Measurements from ENCODE around the gene MAD2L1BP. TPM values are rescaled to one million over a fixed set of nuclear protein-coding genes. Genes with fewer than 3 reads are reported as not detected.
A peak's percentile ranks its signal among the peaks of the same experiment; 100 is the strongest.

MAD2L1BP gene
- total RNA-seq, 3 donors from 2014 or later, result 25.7 to 51.4 (median 41.4) TPM

DNA sequence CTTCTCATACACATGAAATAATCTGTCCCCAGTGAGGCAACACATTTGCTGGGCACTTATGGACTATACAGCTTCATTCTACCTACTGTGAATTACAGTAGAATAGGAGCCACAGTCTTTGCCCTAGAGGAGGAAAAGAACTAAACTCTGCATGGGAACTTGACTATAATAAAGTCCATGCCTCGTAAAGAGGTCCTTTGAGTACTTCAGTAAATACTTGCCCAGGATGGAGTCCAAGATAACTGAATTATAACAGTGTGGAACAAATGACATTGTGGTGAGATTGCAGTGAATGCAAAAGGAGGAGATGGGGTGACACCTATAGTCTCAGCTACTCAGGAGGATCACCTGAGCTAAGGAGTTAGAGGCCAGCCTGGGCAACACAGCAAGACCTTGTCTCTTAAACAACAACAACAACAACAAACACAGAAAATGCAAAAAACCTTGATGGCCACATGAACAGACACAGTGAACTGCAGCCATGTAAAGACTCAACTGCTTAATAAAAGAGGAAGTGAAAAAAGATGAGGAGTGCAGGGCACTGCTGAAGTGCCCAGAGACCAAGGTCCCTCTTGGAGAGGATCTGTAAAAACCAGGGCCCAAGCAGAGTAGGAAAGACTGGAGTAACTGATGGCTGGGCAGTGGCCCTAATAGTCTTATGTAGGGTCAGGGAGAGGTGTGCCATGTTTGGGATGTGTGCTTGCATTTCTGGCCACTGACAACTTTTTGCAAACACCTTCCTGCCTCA lies 48.2 kb downstream of the MAD2L1BP start:
- intact Hi-C loops (cut with DNase I, micrococcal nuclease), result no loop called here
- DNase-seq (no peak), ATAC-seq (peak; percentile 58)
- no peak overlapping the region for H3K4me3 ChIP-seq
- H3K36me3 ChIP-seq (ENCODE audit: low read depth), result no peaks in the 10 kb centered on the region
- TF ChIP-seq, protein P1, sequence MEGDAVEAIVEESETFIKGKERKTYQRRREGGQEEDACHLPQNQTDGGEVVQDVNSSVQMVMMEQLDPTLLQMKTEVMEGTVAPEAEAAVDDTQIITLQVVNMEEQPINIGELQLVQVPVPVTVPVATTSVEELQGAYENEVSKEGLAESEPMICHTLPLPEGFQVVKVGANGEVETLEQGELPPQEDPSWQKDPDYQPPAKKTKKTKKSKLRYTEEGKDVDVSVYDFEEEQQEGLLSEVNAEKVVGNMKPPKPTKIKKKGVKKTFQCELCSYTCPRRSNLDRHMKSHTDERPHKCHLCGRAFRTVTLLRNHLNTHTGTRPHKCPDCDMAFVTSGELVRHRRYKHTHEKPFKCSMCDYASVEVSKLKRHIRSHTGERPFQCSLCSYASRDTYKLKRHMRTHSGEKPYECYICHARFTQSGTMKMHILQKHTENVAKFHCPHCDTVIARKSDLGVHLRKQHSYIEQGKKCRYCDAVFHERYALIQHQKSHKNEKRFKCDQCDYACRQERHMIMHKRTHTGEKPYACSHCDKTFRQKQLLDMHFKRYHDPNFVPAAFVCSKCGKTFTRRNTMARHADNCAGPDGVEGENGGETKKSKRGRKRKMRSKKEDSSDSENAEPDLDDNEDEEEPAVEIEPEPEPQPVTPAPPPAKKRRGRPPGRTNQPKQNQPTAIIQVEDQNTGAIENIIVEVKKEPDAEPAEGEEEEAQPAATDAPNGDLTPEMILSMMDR (IDR thresholded peaks at IDR 0.05), result no peak
- H3K4me1 ChIP-seq (ENCODE audit: low read depth), result peaks cover 58% of the 10 kb centered on the region
- no peaks in the 10 kb centered on the region for H3K9me3 ChIP-seq

- peaks cover 42% of the 10 kb centered on the region for H3K4me1 ChIP-seq (ENCODE audit: low read depth)
- ATAC-seq (no peak), DNase-seq (no peak)
- TF ChIP-seq, protein P1 (IDR thresholded peaks at IDR 0.05), result no peak
- H3K36me3 ChIP-seq (ENCODE audit: low read depth), result no peaks in the 10 kb centered on the region
- no peaks in the 10 kb centered on the region for H3K9me3 ChIP-seq
- peak overlapping the region; percentile 68 for H3K4me3 ChIP-seq
- intact Hi-C loops (cut with DNase I, micrococcal nuclease), result no loop called here
These were observed 51.4 kb downstream of the MAD2L1BP start for GRCh38 chr6:43687079-43687436.

- peak; percentile 93 for ATAC-seq
- H3K9me3 ChIP-seq, result no peaks in the 10 kb centered on the region
- no peaks in the 10 kb centered on the region for H3K36me3 ChIP-seq (ENCODE audit: low read depth)
- DNase-seq, result peak; percentile 90 to 91 (median 91)
- intact Hi-C loops (cut with DNase I, micrococcal nuclease), result no loop called here
- TF ChIP-seq, protein P1 (IDR thresholded peaks at IDR 0.05), result no peak
- H3K4me3 ChIP-seq, result peak within 1 kb of the TSS; percentile 68
- peaks cover 36% of the 10 kb centered on the region for H3K4me1 ChIP-seq (ENCODE audit: low read depth)
These were observed 52.1 kb downstream of the MAD2L1BP start, which contains the start of gene MRPS18A for GRCh38 chr6:43687437-43688347. MRPS18A (minus strand) TSS chr6:43687791; CDS start chr6:43687779, 12 bp downstream.

- no peak for ATAC-seq
- intact Hi-C loops (cut with DNase I, micrococcal nuclease), result no loop called here
- Histone ChIP-seq H3K4me3 (no peak overlapping the region), H3K36me3 (ENCODE audit: low read depth) (no peaks in the 10 kb centered on the region), H3K4me1 (ENCODE audit: low read depth) (peaks cover 19% of the 10 kb centered on the region), H3K9me3 (no peaks in the 10 kb centered on the region)
- TF ChIP-seq, protein P1 (IDR thresholded peaks at IDR 0.05), result no peak
- DNase-seq, result no peak
These were observed 53.8 kb downstream of the MAD2L1BP start for GRCh38 chr6:43689421-43689820.

Other genes with a start within 250 kb of the MAD2L1BP start
- gene ABCC10, start 208.3 kb upstream of the MAD2L1BP start, total RNA-seq, result 10 to 100 TPM; 25.3 to 43.3 (median 37.4) TPM
- under 1 TPM in 1 of 3 donors, not detected in 2; 0.47 TPM for gene DLK2, start 180.3 kb upstream of the MAD2L1BP start, total RNA-seq
- 10 to 100 TPM; 20.8 to 33.8 (median 26.3) TPM for gene TJAP1, start 158.3 kb upstream of the MAD2L1BP start, total RNA-seq
- gene LRRC73, start 125.5 kb upstream of the MAD2L1BP start, total RNA-seq, result 1 to 10 TPM in 1 of 3 donors, under 1 TPM in 2; 0.23 to 1.2 (median 0.46) TPM
- gene YIPF3, start 118.9 kb upstream of the MAD2L1BP start, total RNA-seq, result 100 to 1,000 TPM in 2 of 3 donors, 10 to 100 TPM in 1; 88.4 to 131 (median 105) TPM
- gene POLR1C, start 118.8 kb upstream of the MAD2L1BP start, total RNA-seq, result 10 to 100 TPM; 27.5 to 29.8 (median 27.9) TPM
- gene XPO5, start 59.8 kb upstream of the MAD2L1BP start, total RNA-seq, result 10 to 100 TPM; 24.0 to 29.4 (median 29.2) TPM
- gene POLH, start 59.7 kb upstream of the MAD2L1BP start, total RNA-seq, result 10 to 100 TPM; 12.0 to 17.1 (median 14.2) TPM
- gene GTPBP2, start 6.6 kb upstream of the MAD2L1BP start, total RNA-seq, result 100 to 1,000 TPM in 1 of 3 donors, 10 to 100 TPM in 2; 61.1 to 100 (median 82.1) TPM
- under 1 TPM in 1 of 3 donors, not detected in 2; 0.12 TPM for gene RSPH9, start 9.2 kb downstream of the MAD2L1BP start, total RNA-seq
- gene MRPS18A, start 52.0 kb downstream of the MAD2L1BP start, total RNA-seq, result 10 to 100 TPM; 36.9 to 65.7 (median 61.9) TPM
- 100 to 1,000 TPM in 1 of 3 donors, 10 to 100 TPM in 2; 89.4 to 165 (median 94.7) TPM for gene VEGFA, start 134.4 kb downstream of the MAD2L1BP start, total RNA-seq